ENCODE measurements around the gene GATAD2B.

GATAD2B gene

GRCh38 chr1:153922972-153923925, at the start of gene GATAD2B:
TSS of gene GATAD2B (minus strand) at chr1:153922972. CDS start at chr1:153828347, 94,625 bp downstream.
- no peaks in the 10 kb centered on the region for H3K9me3 ChIP-seq (ENCODE audit: low read length)
- H3K27ac ChIP-seq (ENCODE audit: low read depth, low read length, poor library complexity, severe bottlenecking) = peak within 1 kb of the TSS; percentile 70
- H3K36me3 ChIP-seq (ENCODE audit: insufficient read depth, low read length) = peaks cover 19% of the 10 kb centered on the region; the same call in 1 of the 2 replicates
- peaks cover 37% of the 10 kb centered on the region for H3K4me1 ChIP-seq (ENCODE audit: insufficient read depth, low read length, severe bottlenecking)
- H3K79me2 ChIP-seq (ENCODE audit: insufficient read depth, low read length) = peaks cover 40% of the 10 kb centered on the region
- H3K4me3 ChIP-seq (ENCODE audit: low read depth, low read length, poor library complexity, severe bottlenecking) = peak within 1 kb of the TSS; percentile 83
- H3F3A ChIP-seq (ENCODE audit: insufficient read depth, low read length) = no peaks in the 10 kb centered on the region
- H3K27me3 ChIP-seq (ENCODE audit: insufficient read depth, low read length) = no peaks in the 10 kb centered on the region
- no peaks in the 10 kb centered on the region; the same call in 1 of the 2 replicates for H4K20me1 ChIP-seq (ENCODE audit: insufficient read depth, low read length)
- peak within 1 kb of the TSS; percentile 95 for H3K4me2 ChIP-seq (ENCODE audit: low read length)
- H3K9ac ChIP-seq (ENCODE audit: low read length) = peak within 1 kb of the TSS; percentile 89
- H2AFZ ChIP-seq (ENCODE audit: low read length) = no peak within 1 kb of the TSS
- H3K9me2 ChIP-seq (ENCODE audit: low read depth, low read length) = no peaks in the 10 kb centered on the region
- TF ChIP-seq CTCF (IDR thresholded peaks at IDR 0.05; ENCODE audit: low read length) (no peak), EZH2 (IDR thresholded peaks at IDR 0.05; ENCODE audit: borderline replicate concordance, low read length) (no peak)

GRCh38 chr1:153970346-153970745, 47.6 kb upstream of the GATAD2B start:
- no peak for TF ChIP-seq EZH2 (IDR thresholded peaks at IDR 0.05; ENCODE audit: borderline replicate concordance, low read length)
- TF ChIP-seq CTCF (IDR thresholded peaks at IDR 0.05; ENCODE audit: low read length) = no peak
- no peak overlapping the region for H3K4me2 ChIP-seq (ENCODE audit: low read length)
- H3K9me3 ChIP-seq (ENCODE audit: low read length) = no peaks in the 10 kb centered on the region
- H3K4me1 ChIP-seq (ENCODE audit: insufficient read depth, low read length, severe bottlenecking) = peaks cover 37% of the 10 kb centered on the region
- H3K27me3 ChIP-seq (ENCODE audit: insufficient read depth, low read length) = no peaks in the 10 kb centered on the region
- H4K20me1 ChIP-seq (ENCODE audit: insufficient read depth, low read length) = no peaks in the 10 kb centered on the region
- H3K79me2 ChIP-seq (ENCODE audit: insufficient read depth, low read length) = peaks cover 4% of the 10 kb centered on the region; the same call in 1 of the 2 replicates
- H3K4me3 ChIP-seq (ENCODE audit: low read depth, low read length, poor library complexity, severe bottlenecking) = no peak overlapping the region
- H2AFZ ChIP-seq (ENCODE audit: low read length) = no peak overlapping the region
- no peaks in the 10 kb centered on the region for H3K9me2 ChIP-seq (ENCODE audit: low read depth, low read length)
- H3K36me3 ChIP-seq (ENCODE audit: insufficient read depth, low read length) = peaks cover 29% of the 10 kb centered on the region
- no peak overlapping the region for H3K9ac ChIP-seq (ENCODE audit: low read length)
- H3F3A ChIP-seq (ENCODE audit: insufficient read depth, low read length) = peaks cover 4% of the 10 kb centered on the region; the same call in 1 of the 2 replicates
- H3K27ac ChIP-seq (ENCODE audit: low read depth, low read length, poor library complexity, severe bottlenecking) = no peak overlapping the region

GRCh38 chr1:153968972-153969371, 46.2 kb upstream of the GATAD2B start:
- H3K27me3 ChIP-seq (ENCODE audit: insufficient read depth, low read length) = no peaks in the 10 kb centered on the region
- no peak overlapping the region for H2AFZ ChIP-seq (ENCODE audit: low read length)
- no peak for TF ChIP-seq EZH2 (IDR thresholded peaks at IDR 0.05; ENCODE audit: borderline replicate concordance, low read length)
- no peak for TF ChIP-seq CTCF (IDR thresholded peaks at IDR 0.05; ENCODE audit: low read length)
- H3K4me3 ChIP-seq (ENCODE audit: low read depth, low read length, poor library complexity, severe bottlenecking) = peak overlapping the region; percentile 91
- peak overlapping the region; percentile 96 for H3K27ac ChIP-seq (ENCODE audit: low read depth, low read length, poor library complexity, severe bottlenecking)
- peaks cover 46% of the 10 kb centered on the region for H3K4me1 ChIP-seq (ENCODE audit: insufficient read depth, low read length, severe bottlenecking)
- peaks cover 17% of the 10 kb centered on the region for H3K36me3 ChIP-seq (ENCODE audit: insufficient read depth, low read length)
- no peaks in the 10 kb centered on the region for H3K9me3 ChIP-seq (ENCODE audit: low read length)
- H3K4me2 ChIP-seq (ENCODE audit: low read length) = peak overlapping the region; percentile 77
- peak overlapping the region; percentile 94 for H3K9ac ChIP-seq (ENCODE audit: low read length)
- H3K9me2 ChIP-seq (ENCODE audit: low read depth, low read length) = no peaks in the 10 kb centered on the region
- H3K79me2 ChIP-seq (ENCODE audit: insufficient read depth, low read length) = peaks cover 4% of the 10 kb centered on the region; the same call in 1 of the 2 replicates
- H3F3A ChIP-seq (ENCODE audit: insufficient read depth, low read length) = peaks cover 4% of the 10 kb centered on the region; the same call in 1 of the 2 replicates
- no peaks in the 10 kb centered on the region for H4K20me1 ChIP-seq (ENCODE audit: insufficient read depth, low read length)

All from OCI-LY1 (cell line).